GM12874 (cell line): ENCODE results near the gene UBE2I.

Source experiments
- TF ChIP-seq, protein P1 (sequence below): IDR thresholded peaks from 2 replicates; pipeline ENCODE4 v1.5.1; 2011; ENCODE audit warnings: low read depth, mild to moderate bottlenecking, control low read depth, low read length, moderate library complexity; ENCODE audit not compliant: insufficient read depth

Gene UBE2I

DNA sequence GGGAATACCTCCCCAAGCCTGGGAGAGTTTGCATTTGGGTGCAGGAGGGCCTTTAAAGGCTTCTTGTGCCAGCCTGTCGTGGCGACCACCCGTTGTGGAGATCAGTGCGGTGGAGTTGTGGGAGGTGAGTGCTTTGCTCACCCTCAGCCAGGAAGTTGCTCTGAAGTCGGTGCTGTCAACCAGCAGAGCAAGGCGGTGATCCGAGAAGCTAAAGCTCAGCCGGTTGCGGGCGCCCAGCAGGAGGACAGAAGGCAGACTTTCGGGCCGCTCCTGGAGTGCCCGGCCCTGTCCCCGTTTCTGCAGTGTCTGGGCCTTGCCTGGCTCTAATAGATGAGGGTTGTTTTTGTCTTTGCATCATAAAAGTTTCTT, 1.4 kb downstream of the UBE2I start:
- TF ChIP-seq, protein P1, sequence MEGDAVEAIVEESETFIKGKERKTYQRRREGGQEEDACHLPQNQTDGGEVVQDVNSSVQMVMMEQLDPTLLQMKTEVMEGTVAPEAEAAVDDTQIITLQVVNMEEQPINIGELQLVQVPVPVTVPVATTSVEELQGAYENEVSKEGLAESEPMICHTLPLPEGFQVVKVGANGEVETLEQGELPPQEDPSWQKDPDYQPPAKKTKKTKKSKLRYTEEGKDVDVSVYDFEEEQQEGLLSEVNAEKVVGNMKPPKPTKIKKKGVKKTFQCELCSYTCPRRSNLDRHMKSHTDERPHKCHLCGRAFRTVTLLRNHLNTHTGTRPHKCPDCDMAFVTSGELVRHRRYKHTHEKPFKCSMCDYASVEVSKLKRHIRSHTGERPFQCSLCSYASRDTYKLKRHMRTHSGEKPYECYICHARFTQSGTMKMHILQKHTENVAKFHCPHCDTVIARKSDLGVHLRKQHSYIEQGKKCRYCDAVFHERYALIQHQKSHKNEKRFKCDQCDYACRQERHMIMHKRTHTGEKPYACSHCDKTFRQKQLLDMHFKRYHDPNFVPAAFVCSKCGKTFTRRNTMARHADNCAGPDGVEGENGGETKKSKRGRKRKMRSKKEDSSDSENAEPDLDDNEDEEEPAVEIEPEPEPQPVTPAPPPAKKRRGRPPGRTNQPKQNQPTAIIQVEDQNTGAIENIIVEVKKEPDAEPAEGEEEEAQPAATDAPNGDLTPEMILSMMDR, result no peak

DNA sequence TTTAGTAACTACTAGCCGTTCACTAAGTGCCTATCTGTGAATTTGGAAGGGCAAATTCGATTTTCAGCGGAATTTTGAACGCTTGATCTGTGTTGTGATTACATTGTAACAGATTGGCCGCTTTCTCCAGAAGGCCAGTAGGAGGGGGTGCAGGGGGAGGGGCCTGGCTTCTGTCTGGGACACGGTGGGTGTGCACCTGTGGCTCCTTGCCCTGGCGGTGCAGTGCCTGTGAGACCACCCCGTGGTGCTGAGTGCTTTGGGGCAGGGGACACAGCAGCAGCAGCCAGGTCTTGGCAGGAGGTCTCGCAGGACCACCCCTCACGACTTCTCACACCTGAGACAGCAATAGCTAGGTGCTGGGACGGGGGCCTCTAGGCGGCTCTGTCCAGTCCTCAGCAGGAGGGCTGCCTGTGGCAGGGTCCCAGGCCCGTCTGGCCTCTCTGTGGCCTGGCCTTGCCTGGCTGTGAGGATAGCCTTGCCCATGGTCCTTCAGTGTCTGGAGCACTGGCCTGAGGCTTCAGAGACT, 1.8 kb downstream of the UBE2I start:
- TF ChIP-seq, protein P1, result no peak

DNA sequence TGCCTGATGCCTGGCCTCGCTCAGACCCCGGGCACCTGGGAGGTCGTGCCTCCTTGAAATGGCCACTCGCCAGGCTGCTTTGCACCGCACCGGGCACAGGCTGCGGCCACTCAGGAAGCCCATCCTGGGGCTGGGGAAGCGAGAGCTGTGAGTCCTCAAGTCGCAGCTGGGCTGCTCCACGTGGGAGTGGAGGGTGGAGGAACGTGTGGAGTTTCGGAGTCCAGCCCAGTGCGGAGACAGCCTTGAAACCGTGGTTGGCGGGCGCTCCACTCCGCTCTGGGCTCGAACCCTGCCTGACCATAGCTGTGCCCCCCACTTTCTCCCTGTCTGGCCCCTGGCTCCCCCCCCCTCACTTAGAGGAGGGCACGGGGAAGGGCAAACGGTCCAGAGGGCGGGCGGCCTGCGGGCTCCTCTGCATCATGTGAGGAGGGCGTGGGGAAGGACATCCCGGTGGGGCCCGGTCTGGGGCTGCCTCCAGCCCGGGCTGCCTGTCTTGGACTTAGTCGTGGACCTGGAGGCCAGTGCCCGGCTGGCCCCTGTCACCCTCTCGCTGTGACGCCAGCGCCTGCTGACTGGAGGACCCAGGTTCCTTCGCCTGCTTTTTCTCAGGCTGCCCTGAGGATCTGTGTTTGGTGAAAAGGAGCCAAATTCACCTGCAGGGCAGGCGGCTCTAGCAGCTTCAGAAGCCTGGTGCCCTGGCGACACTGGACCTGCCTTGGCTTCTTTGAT, 2.5 kb downstream of the UBE2I start:
- TF ChIP-seq, protein P1, result no peak

DNA sequence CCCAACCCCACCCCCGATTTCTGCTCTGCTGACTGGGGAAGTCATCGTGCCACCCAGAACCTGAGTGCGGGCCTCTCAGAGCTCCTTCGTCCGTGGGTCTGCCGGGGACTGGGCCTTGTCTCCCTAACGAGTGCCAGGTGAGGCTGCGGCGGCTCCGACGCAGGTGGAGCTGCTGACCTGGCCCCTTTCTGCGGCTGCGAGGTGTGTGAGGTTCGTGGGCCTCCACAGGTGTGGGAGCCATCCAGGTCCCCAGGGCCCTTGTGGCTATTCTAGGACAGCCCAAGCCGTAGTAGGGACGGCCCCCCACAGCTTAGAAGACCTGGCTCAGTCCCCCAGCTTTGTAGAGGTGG, 3.0 kb downstream of the UBE2I start:
- TF ChIP-seq, protein P1, result no peak

DNA sequence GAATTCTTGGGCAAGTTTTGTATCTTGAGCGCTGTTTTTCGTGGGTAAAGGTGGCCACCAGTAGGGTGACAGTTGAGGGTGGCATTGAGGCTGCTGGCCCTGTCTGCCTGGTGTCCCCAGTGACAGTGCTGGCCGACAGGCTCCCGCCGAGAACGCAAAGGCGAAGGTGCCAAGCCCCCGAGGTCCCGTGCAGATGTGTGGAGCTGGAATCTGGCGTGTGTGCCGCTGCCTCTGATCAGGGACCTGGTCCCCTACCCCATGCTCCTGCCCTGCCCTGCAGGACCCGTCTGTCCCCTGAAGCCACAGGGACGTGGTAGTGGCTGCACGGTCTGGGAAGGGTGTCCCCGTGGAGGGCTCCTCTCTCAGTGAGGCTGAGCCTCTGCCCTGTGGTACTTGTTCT, 3.5 kb downstream of the UBE2I start:
- TF ChIP-seq, protein P1, result no peak

DNA sequence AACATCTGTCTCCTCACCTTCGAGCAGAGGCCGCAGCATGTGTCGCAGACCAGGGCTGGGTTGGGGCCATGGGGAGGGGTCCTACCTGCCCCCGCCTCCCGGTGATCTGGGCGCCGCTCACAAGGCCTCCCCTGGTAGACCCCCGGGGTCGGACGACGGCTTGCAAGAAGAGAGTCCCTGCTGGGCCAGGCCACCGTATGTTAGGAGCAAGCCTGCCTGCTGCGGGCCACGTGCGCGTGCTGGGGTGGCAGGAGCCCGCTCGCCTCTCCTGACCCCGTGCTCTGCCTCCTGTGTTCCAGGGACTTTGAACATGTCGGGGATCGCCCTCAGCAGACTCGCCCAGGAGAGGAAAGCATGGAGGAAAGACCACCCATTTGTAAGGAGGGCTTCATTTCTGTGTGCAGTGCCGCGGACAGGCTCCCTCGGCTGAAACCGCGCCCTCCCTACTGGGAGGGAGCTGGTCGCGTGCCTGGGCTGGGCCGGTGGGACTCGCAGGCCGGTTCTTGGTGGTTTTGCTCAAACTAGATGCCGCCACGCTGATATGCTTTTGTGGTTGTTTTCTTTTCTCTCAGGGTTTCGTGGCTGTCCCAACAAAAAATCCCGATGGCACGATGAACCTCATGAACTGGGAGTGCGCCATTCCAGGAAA, 4.4 kb downstream of the UBE2I start:
- TF ChIP-seq, protein P1, result no peak

DNA sequence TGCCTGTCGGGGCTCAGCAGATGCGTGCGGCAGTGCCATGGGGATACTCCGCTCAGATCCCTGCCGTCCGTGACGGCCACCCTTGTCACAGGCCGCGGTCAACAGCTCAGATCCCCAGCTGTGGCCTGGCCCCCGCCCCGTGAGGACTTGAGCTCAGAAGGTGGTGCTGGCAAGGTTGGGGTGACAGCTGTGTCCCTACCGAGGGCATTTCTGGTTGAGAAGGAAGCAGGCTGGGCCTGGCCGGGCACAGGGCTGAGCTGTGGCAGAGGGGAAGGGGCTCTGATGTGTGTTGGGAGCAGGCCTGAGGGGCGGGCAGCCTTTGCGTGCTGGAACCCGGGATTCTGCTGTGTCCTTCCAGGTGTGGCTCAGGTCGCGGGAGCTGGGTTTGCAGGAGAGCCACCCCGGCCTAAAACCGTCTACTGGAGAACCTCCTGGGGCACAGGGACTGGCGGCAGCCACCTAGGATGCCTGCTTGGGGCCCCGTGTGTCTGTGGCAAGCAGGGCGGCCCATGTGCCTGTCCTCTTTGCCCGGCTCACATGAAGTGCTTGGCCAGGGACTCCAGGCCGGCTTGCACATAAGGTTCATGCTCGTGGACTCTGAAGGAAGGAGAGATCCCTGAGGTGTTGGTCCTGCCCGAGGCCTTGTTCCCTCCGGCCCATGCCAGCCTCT, 5.1 kb downstream of the UBE2I start:
- TF ChIP-seq, protein P1, result no peak
